ENCODE measurements around the gene EXOSC1. TPM values are rescaled to one million over a fixed set of nuclear protein-coding genes. Genes with fewer than 3 reads are reported as not detected.

EXOSC1 gene
- total and polyA plus RNA-seq, 2 donors (not counting 1 experiment from before 2014, with no cell fraction given) = 32.2 to 44.5 TPM

DNA sequence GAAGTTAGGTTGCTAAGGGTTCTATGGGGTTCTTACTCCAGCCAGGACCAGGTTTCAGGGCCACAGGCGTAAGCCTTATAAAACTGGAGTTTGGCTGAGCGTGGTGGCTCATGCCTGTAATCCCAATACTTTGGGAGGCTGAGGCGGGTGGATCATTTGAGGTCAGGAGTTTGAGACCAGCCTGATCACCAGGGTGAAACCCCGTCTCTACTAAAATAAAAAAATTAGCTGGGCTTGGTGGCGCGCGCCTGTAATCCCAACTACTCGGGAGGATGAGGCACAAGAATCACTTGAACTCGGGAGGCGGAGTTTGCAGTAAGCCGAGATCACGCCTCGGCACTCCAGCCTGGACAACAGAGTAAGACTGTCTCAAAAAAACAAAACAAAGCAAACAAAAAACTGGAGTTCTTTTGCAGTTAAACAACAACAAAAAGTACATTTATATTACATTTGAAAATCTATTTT lies 44.3 kb downstream of the EXOSC1 start:
- Mint-ChIP-seq H3K27me3 (no peaks in the 10 kb centered on the region), H3K9me3 (ENCODE audit: insufficient read depth) (no peaks in the 10 kb centered on the region), H3K4me1 (peaks cover 19% of the 10 kb centered on the region), H3K4me3 (peak overlapping the region; percentile 98), H3K27ac (peak overlapping the region; percentile 97)
- Histone ChIP-seq H3K9ac (ENCODE audit: low read length) (peak overlapping the region; percentile 83), H3K4me2 (replicated peaks; ENCODE audit: low read depth, low read length, poor library complexity, severe bottlenecking) (peak overlapping the region; percentile 81), H3K9me3 (ENCODE audit: control extremely low read depth in 1 of 3, control insufficient read depth in 2 of 3, insufficient read depth in 1 of 3, low read length in 2 of 3) (no peaks in the 10 kb centered on the region), H2AFZ (ENCODE audit: insufficient read depth, low read depth, low read length, poor library complexity, severe bottlenecking) (peak overlapping the region; percentile 64), H3K27me3 (replicated peaks in 1 of 4; ENCODE audit: control extremely low read depth in 1 of 4, control insufficient read depth in 3 of 4, insufficient read depth in 4 of 4, low read length in 3 of 4) (no peaks in the 10 kb centered on the region), H3K79me2 (ENCODE audit: control insufficient read depth, insufficient read depth, low read length) (peaks cover 13% of the 10 kb centered on the region), H3K4me1 (ENCODE audit: control insufficient read depth in 2 of 2, insufficient read depth in 2 of 2, low read length in 2 of 2) (peaks cover 12 to 19% of the 10 kb centered on the region in 2 donors), H3K36me3 (replicated peaks in 1 of 2; ENCODE audit: control extremely low read depth in 1 of 2, control insufficient read depth in 1 of 2, extremely low read depth in 1 of 2, insufficient read depth in 2 of 2, low read length in 1 of 2) (peaks cover 0 to 2% of the 10 kb centered on the region in 2 experiments), H3K27ac (ENCODE audit: low read length in 2 of 2) (peak overlapping the region; percentile 90 to 94), H3K4me3 (ENCODE audit: control extremely low read depth in 1 of 5, extremely low read depth in 1 of 5, insufficient read depth in 1 of 5, low read depth in 2 of 5, low read length in 4 of 5) (peak overlapping the region in 4 of 5 experiments; percentile 77 to 98 (median 88)), H4K20me1 (ENCODE audit: control insufficient read depth, insufficient read depth, low read length, poor library complexity, severe bottlenecking) (peaks cover 5% of the 10 kb centered on the region)
- TF ChIP-seq, protein P1, sequence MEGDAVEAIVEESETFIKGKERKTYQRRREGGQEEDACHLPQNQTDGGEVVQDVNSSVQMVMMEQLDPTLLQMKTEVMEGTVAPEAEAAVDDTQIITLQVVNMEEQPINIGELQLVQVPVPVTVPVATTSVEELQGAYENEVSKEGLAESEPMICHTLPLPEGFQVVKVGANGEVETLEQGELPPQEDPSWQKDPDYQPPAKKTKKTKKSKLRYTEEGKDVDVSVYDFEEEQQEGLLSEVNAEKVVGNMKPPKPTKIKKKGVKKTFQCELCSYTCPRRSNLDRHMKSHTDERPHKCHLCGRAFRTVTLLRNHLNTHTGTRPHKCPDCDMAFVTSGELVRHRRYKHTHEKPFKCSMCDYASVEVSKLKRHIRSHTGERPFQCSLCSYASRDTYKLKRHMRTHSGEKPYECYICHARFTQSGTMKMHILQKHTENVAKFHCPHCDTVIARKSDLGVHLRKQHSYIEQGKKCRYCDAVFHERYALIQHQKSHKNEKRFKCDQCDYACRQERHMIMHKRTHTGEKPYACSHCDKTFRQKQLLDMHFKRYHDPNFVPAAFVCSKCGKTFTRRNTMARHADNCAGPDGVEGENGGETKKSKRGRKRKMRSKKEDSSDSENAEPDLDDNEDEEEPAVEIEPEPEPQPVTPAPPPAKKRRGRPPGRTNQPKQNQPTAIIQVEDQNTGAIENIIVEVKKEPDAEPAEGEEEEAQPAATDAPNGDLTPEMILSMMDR (IDR thresholded peaks at IDR 0.05) = no peak
- TF ChIP-seq EZH2 (IDR thresholded peaks at IDR 0.05; ENCODE audit: borderline replicate concordance, insufficient read depth, low read depth, low read length, poor library complexity, severe bottlenecking) = no peak
- ChIA-PET CTCF (interaction anchor here (0.6 to 3.0 kb wide), 10 partner anchors 8 to 1172 kb away, joined by 3 to 16 read pairs (median 4); partner anchors contain the start of gene FRAT1), POLR2A (interaction anchor here (0.7 to 1.6 kb wide), 3 partner anchors 14 to 82 kb away, joined by 3 to 12 read pairs (median 3); partner anchors contain the start of gene FRAT1)
- intact Hi-C loops (cut with micrococcal nuclease) = loop anchor here (1.0 kb wide), 7 partner anchors 25 to 286 kb away; partner anchors contain the start of genes ARHGAP19, AVPI1, EXOSC1 and FRAT2
- 58% methylated on average over 5 of the region's 13 CpGs for WGBS (ENCODE audit: insufficient coverage)
- ATAC-seq (ENCODE audit: low read depth) (no peak), DNase-seq (no peak)
